GM12874 (cell line): ENCODE data around the gene CDPF1.

Experiments used
- TF ChIP-seq, protein P1 (sequence below): IDR thresholded peaks from 2 replicates; pipeline ENCODE4 v1.5.1; 2011; ENCODE audit warnings: low read depth, mild to moderate bottlenecking, control low read depth, low read length, moderate library complexity; ENCODE audit not compliant: insufficient read depth

The CDPF1 gene

DNA sequence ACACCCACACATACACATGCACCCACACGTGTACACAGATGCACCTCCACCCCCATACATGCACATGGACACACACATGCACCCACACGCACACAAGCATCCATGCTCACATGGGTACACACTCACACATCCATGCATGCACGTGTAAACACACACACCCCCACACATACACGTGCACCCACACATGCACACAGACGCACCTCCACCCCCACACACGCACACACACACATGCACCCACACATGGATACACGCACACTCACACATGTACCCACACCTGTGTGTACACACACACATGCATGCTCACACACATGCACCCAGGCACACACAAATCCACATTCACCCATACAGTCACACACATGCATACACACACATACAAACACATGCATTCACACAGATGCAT lies 24.5 kb downstream of the CDPF1 start:
- TF ChIP-seq, protein P1, sequence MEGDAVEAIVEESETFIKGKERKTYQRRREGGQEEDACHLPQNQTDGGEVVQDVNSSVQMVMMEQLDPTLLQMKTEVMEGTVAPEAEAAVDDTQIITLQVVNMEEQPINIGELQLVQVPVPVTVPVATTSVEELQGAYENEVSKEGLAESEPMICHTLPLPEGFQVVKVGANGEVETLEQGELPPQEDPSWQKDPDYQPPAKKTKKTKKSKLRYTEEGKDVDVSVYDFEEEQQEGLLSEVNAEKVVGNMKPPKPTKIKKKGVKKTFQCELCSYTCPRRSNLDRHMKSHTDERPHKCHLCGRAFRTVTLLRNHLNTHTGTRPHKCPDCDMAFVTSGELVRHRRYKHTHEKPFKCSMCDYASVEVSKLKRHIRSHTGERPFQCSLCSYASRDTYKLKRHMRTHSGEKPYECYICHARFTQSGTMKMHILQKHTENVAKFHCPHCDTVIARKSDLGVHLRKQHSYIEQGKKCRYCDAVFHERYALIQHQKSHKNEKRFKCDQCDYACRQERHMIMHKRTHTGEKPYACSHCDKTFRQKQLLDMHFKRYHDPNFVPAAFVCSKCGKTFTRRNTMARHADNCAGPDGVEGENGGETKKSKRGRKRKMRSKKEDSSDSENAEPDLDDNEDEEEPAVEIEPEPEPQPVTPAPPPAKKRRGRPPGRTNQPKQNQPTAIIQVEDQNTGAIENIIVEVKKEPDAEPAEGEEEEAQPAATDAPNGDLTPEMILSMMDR: no peak

DNA sequence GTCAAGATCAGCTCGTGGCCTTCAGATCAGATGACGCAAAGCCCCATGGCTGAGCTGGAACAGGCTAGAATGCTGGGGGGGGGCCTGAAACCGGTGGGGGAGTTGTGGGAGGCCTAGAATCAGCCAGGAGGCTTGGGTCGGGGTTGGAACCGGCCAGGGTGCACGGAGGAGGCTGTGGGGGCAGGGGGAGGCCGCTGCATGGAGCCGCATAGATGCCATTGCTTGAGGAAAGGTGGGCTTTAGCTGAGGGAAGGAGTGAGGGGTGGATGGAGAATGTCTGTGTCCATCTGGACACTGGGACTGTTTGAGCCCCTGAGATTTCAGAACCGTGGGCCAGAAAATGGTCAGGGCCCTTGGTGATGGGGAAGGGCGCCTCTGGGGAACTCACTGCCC lies 25.2 kb downstream of the CDPF1 start:
- TF ChIP-seq, protein P1: no peak

DNA sequence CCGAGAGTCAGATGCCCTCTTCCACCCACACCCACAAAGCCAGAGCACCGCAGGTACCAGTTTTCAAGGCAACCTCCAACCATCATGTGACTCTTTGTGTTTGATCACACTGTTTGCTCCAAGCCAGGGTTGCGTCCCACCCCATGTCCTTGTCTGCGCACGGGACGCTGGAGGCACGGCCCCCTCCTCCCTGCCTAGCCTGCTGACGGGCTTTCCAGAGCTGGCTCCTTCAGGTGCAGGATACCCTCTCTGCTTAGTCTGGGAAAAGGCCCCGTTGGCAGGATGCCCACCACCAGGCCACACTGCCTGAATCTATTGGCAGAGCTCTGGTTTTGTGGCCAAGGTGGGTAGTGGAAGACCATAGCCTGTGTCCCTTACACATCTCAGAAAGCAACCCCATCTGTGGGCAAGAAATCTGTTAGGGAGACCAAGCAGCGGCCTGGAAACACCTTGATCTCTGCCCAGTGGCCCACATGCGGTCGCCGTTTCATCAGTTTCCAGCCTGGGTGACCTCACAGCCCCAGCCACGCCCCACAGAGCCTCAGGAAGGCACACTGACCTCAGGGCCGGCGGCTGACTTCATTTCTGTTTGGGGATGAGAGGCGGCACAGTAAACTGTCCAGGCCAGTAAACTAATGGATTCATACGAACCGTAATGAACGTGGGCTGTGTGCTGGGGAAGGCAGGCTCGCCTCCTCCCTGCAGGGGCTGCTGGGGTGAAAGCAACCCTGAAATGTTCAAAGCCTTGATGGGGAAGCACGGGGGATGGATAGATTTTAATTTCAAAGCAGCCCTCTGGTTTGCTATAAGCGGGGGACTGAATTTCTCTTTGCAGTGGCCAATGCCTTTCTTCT lies 25.8 kb downstream of the CDPF1 start:
- TF ChIP-seq, protein P1: no peak

DNA sequence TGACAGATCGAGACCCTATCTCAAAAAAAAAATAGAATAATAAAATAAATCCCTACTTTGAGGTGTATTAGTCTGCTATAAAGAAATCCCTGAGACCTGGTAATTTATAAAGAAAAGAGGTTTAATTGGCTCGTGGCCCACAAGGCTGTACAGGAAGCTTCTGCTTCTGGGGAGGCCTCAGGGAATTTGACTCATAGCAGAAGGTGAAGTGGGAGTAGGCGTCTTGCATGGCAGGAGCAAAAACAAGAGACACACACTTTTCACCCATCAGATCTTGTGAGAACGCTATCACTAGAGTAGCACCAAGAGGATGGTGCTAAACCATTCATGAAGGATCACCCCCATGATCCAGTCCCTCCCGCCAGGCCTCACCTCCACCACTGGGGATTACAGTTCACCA lies 29.2 kb downstream of the CDPF1 start:
- TF ChIP-seq, protein P1: no peak

DNA sequence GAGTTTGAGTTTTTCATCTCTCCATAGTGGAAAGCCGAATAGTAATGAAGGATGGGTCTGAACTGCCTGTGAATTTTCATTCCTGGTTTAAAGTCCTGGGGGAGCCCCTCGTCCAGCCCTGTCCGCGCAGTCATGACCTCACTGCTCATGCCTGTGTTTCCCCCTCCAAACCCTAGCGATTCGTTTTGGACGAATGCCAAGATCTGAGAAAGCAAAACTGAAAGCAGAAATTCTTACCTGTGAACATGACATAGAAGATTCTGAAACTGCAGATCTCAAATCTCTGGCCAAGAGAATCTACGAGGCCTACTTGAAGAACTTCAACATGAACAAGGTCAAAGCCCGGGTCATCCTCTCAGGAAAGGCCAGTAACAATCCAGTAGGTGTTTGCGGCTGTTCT lies 30.5 kb downstream of the CDPF1 start:
- TF ChIP-seq, protein P1: no peak

DNA sequence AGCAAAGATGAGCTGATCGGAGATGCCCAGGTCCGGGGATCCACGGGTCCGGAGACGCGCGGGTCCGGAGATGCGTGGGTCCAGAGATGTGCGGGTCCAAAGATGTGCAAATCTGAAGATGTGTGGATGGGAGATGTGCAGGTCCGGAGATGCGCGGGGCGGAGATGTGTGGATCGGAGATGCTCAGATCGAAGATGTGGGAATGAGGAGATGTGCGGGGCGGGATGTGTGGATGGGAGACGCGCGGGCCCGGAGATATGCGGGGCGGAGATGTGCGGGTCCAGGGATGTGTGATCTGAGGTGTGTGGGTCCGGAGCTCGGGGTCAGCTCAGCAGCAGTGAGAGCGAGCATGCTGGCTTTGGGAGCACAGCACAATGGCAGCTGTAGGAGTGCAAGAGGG lies 35.5 kb downstream of the CDPF1 start:
- TF ChIP-seq, protein P1: no peak

DNA sequence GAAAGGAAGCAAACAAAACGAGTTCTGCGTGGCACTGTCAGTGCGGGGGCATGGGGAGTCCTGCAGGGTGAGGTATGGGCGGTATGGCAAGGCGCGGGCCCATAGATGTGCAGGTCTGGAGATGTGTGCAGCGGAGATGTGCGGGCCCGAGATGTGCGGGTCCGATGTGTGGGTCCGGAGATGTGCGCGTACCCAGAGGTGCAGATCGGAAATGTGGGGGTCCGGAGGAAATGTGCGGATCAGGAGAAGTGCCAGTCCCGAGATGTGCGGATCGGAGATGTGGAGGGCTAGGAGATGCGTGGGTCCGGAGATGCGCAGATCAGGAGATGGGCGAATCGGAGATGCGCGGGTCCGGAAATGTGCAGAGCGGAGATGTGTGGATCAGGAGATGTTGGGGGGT lies 35.9 kb downstream of the CDPF1 start:
- TF ChIP-seq, protein P1: no peak
